ENCODE data around the gene ARHGAP18.

The ARHGAP18 gene

DNA sequence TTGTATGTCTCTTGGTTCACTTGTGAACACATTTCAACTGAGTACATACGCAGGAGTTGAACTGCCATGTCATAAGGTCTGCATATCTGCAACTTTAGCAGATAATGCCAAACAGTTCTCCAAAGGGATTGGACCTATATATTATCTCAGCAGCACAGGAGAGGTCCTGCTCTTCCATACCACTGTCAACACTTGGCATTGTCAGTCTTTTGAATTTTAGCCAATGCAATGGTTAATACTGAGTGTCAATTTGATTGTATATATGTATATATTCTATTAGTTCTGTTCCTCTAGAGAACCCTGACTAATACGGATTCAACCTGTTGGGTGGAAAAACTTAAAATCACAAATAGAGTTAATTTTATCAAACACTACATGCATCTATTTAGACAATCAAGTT lies 26.1 kb upstream of the ARHGAP18 start:
- TF ChIP-seq, protein P1, sequence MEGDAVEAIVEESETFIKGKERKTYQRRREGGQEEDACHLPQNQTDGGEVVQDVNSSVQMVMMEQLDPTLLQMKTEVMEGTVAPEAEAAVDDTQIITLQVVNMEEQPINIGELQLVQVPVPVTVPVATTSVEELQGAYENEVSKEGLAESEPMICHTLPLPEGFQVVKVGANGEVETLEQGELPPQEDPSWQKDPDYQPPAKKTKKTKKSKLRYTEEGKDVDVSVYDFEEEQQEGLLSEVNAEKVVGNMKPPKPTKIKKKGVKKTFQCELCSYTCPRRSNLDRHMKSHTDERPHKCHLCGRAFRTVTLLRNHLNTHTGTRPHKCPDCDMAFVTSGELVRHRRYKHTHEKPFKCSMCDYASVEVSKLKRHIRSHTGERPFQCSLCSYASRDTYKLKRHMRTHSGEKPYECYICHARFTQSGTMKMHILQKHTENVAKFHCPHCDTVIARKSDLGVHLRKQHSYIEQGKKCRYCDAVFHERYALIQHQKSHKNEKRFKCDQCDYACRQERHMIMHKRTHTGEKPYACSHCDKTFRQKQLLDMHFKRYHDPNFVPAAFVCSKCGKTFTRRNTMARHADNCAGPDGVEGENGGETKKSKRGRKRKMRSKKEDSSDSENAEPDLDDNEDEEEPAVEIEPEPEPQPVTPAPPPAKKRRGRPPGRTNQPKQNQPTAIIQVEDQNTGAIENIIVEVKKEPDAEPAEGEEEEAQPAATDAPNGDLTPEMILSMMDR (IDR thresholded peaks at IDR 0.05; ENCODE audit: borderline replicate concordance, insufficient read depth, low read depth, low read length), result no peak
- H3K4me3 ChIP-seq (ENCODE audit: low read depth, low read length), result no peak overlapping the region

GRCh38 chr6:129733290-129733689 lies 23.3 kb upstream of the ARHGAP18 start:
- H3K4me3 ChIP-seq (ENCODE audit: low read depth, low read length), result no peak overlapping the region
- TF ChIP-seq, protein P1 (IDR thresholded peaks at IDR 0.05; ENCODE audit: borderline replicate concordance, insufficient read depth, low read depth, low read length), result no peak

- H3K4me3 ChIP-seq (ENCODE audit: low read depth, low read length), result no peak overlapping the region
- TF ChIP-seq, protein P1 (IDR thresholded peaks at IDR 0.05; ENCODE audit: borderline replicate concordance, insufficient read depth, low read depth, low read length), result no peak
Measured at GRCh38 chr6:129732542-129732941, 22.6 kb upstream of the ARHGAP18 start.

GRCh38 chr6:129732034-129732433 lies 22.1 kb upstream of the ARHGAP18 start:
- no peak overlapping the region for H3K4me3 ChIP-seq (ENCODE audit: low read depth, low read length)
- TF ChIP-seq, protein P1 (IDR thresholded peaks at IDR 0.05; ENCODE audit: borderline replicate concordance, insufficient read depth, low read depth, low read length), result no peak

- TF ChIP-seq, protein P1 (IDR thresholded peaks at IDR 0.05; ENCODE audit: borderline replicate concordance, insufficient read depth, low read depth, low read length), result no peak
- H3K4me3 ChIP-seq (ENCODE audit: low read depth, low read length), result no peak overlapping the region
Measured at GRCh38 chr6:129731428-129731827, 21.5 kb upstream of the ARHGAP18 start.

DNA sequence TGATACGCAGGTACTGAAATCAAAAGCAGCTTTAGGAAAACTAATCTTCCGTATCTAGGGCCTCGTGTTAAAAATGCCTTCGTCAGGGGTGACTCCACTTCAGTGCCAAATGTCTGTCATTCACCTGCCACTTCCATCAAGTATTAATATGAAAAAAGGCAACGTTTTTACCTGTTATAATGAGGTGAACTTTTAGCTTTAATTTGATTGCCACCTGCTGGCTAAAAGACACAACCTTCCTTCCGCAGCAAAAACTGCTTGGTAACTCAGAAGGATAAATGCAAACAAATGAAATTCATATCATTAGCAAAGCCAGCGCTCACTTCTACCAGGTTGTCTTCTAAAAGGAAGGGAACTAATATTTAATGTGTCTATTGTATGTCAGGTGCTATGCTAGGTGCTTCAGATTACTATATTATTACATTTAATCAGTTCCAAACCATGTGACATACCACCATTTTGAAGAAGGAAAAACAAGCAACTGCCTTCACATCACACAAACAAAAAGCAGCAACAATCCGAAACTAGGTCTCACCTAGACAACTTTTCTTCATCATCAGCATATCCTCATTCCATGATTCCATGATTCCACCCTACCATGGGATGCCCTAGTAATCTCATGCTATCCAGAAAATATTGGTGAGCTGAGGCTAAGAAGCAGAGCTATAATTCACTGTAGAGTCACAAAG lies 20.6 kb upstream of the ARHGAP18 start:
- H3K4me3 ChIP-seq (ENCODE audit: low read depth, low read length), result no peak overlapping the region
- TF ChIP-seq, protein P1 (IDR thresholded peaks at IDR 0.05; ENCODE audit: borderline replicate concordance, insufficient read depth, low read depth, low read length), result peak; percentile 33; the same call in 1 of the 2 replicates

DNA sequence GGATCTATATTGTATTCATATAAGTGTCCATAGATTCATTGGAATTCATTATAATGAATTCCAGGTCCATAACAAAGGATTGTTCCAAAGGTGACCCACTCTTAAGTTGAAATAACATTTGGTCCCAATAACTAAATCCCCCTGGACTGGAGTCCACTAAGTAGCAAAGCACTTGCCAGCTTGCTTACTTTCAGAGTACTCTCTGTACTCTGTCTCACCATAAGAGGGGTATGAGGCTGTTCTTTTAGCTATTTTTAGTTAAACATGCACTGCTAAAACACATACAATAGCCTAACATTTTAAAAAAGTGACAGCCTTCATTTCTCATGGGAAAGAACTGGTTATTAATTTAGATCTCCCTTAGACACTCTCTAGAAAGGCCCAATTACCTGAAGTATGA lies 16.7 kb upstream of the ARHGAP18 start:
- TF ChIP-seq, protein P1 (IDR thresholded peaks at IDR 0.05; ENCODE audit: borderline replicate concordance, insufficient read depth, low read depth, low read length), result no peak
- no peak overlapping the region for H3K4me3 ChIP-seq (ENCODE audit: low read depth, low read length)
